SU-DHL-6 (cell line): Measurements from ENCODE around the gene TNRC6B.

Source experiments
- CTCF ChIP-seq: fragments of 200-600 bp; sonication (generic); IDR thresholded peaks from one replicate; pipeline ENCODE4 v1.5.1; 2017; ENCODE audit warnings: antibody characterized with exemption, mild to moderate bottlenecking, low read length, moderate library complexity; ENCODE audit not compliant: insufficient read depth, poor library complexity, severe bottlenecking
- EZH2phosphoT487 ChIP-seq: fragments of 200-600 bp; sonication (generic), shearing (Covaris generic); conservative IDR thresholded peaks from 2 replicates; pipeline ENCODE4 v1.6.1; 2018; ENCODE audit warnings: mild to moderate bottlenecking, antibody characterized with exemption, low read length, moderate library complexity, mixed read lengths

- TF ChIP-seq CTCF (no peak), EZH2phosphoT487 (no peak)
Measured at GRCh38 chr22:40364431-40364830, 186.7 kb downstream of the TNRC6B start.
